ENCODE measurements around the gene CRIP1.

The CRIP1 gene

DNA sequence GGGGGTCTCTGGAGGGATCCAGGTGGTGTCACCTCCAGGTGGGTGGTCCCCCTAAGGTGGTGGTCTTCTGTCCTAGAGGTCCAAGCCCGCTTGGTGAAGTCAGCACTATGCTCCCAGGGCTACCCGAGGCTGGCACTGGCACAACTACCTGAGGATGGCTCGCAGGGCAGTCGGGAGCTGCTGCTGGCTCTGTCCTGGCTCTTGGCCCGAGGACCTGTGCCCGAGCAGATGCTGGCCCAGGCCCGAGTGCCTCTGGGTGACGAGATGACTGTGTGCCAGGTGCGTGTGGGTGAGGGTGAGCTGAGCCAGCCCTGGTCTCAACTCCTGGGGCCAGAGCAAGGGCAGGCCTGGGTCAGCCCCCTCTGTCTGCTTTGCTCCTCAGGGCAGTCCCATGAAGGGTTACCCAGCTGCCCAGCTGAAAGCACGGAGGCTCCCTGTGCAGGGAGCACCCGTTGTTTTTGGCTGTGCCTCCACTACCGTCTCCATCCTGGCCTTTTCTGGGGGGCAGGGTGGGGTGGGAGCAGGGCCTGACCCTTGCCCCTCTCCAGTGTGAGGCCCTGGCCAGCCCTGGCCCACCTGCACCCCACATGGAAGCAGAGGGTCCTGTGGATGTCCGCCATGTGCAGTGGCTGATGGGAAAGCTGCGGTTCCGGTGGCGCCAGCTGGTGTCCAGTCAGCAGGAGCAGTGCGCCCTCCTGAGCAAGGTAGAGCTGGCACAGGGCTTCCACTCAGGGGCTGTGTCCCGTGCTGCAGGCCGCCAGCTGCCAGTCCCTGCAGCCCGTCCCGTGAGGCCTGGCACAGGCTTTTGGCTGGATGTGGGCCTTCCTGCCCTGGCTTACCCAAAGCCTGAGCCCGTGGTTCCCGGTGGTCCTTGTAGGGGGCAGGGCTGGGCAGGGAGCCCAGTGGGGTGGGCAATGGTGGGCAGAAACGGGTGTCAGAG lies 5.6 kb downstream of the CRIP1 start:
- DNase-seq (ENCODE audit: low read depth, low spot score): no peak

DNA sequence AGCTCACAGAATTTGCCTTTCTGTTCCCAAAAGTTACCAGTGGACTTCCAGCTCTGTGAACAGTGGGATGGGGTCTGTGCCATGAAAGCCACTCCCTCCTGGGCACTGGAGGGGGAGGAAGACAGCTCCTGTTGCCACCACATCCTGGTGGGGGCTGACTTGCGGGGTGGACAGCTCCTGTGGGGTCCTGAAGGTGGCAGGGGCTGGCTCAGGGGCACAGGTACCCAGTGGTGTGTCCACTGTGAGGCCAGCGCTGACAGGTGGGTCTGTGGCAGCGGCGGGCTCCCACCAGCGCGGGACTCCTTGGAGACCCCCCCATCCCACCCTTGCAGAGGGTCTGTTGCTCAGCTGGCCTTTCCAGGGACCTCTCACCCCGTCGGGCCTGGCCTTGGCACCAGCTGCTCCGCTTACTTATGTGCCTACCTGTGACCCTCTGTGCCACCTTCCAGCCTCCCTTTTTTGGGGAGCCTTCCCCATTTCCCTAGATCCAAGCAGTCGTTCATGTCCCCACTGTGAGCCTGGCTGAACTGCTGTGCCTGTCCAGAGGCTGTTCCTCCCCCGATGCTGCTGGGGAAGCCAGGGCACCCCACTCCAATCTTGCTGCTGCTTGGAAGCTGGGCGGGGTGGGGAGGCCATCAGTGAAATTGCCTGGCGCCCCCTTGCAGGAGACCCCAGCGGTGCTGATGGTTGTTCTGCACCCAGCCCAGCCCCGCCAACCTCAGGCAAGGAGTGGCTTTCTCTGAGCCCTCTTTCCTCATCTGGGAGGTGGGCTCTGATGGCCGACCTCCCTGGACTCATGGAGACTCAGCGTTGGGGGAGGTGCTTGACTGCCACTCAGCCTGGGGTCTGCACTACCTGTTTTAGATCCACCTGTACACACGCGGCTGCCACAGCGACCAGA lies 6.5 kb downstream of the CRIP1 start:
- no peak for DNase-seq (ENCODE audit: low read depth, low spot score)

DNA sequence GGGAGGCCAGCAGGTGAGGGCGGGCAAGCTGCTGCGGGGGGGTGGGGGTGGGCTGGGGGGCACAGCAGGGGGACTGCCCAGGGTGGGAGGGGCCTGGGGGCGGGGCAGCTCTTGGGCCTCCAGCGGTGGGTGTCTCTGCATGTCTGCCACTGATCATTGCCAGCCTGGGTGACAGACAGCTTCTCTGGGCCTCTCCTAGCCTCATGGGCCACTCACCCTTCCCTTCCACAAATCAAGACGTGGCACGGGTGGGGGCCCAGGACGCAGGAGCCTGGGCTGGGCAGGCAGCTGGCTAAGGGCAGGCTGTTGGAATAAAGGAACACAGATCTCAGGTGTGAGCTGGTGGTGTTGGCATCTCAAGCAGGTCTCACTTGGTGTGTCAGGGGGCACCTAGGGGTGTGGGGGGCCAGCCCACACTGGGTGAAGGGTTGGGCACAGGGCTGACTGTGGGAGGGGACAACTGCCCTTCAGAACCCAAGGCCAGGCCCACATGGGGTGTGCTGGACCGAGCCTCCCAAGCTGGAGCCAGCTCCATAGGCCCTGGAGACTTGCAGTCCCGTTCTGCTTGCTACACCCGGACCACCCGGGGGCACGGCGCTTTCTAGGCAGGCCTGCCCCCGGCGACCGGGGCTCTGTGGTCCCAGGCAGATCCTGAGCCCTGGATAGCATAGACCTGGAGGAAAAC lies 7.4 kb downstream of the CRIP1 start:
- no peak for DNase-seq (ENCODE audit: low read depth, low spot score)

DNA sequence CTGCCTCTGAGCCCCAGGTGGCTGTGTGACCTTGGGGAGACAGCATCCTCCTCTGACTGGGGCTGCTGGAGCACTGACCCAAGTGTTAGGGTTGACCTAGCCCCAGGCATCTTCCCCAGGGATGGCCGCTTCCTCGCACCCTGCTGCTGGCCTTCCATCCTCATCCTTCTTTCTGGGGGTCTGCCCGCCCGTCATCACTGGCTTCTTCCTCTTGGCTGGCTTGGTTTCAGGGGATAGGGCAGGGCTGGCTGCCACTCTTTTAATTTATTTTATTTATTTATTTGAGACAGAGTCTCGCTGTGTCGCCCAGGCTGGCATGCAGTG lies 7.9 kb downstream of the CRIP1 start:
- no peak for DNase-seq (ENCODE audit: low read depth, low spot score)

DNA sequence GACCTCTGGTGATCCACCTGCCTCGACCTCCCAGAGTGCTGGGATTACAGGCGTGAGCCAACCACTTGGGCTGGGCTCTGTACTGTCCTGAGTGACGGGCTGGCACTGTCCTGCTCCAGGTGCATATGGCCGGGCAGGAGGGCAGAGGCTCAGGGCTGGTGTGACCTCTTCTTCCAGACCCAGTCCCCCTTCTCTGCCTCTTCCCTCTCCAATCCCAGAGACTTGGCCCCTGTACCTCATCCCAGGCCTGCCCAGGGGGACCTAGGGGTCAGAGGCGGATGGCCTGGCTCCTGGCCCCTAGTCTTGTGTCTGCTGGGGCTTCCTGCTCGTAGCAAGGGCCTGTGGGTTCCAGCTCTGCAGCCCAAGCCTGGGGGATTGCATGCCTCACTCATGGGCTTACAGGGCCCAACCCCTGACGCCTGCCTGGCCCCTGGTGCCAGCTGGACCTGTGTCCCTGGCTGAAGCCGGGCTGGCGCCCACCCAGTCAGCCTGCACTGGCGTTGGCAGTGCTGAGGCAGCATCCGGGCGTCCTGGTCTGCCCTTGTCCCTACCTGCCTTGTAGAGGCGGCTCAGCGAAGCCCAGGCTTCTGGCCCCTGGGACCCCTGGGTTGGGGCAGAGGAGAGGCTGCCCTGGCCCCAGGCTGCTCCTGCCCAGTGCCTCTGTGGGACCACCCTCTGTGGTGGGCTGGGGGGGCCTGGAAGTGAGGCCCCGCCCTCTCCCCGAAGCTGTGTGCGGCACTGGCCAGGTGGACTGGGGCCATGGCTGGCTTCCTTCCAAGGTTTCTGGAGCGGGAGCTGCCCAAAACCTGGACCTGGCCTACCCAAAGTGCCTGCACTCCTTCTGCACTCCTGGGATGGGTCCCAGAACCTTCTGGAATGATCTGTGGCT lies 8.7 kb downstream of the CRIP1 start:
- DNase-seq (ENCODE audit: low read depth, low spot score): no peak

DNA sequence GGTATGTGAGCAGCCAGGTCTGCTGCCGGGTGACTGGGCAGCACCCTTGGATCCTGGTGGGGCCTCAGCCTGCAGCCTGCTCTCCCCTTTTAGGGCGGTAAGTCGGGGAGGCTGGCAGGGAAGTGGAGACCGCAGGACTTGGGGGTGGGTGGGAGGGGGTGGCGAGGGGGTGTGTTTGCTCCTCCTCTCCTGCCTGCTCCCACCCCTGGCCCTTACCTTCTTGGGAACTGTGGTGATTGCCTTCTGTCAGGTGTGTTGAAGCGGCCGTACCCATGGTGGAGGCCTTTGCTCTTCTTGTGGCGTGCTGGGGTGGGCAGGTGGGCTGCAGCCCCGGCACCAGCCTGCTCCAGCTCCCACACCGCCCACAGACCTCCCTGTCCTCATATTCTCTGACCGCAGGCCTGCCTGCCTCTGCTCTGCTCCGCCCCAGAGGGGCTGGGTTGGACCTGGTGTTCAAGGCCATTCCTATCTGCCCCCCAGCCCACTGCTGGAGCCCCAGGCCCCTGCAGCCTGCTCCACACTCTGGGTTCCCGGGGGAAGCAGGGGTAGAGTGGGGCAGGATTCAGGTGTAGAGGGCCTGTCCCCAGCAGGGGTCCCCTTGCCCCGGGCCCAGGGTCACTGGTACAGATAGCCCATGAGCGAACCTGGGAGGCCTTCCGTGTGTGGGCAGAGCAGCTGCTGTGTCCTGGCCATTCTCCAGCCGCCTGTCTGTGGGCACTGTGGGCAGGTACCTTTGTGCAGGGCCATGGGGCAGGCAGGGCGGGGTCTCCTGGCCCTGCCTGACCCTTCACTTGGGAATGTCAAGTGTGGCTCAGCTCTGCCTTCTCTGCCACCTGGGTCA lies 9.5 kb downstream of the CRIP1 start:
- DNase-seq (ENCODE audit: low read depth, low spot score): no peak

DNA sequence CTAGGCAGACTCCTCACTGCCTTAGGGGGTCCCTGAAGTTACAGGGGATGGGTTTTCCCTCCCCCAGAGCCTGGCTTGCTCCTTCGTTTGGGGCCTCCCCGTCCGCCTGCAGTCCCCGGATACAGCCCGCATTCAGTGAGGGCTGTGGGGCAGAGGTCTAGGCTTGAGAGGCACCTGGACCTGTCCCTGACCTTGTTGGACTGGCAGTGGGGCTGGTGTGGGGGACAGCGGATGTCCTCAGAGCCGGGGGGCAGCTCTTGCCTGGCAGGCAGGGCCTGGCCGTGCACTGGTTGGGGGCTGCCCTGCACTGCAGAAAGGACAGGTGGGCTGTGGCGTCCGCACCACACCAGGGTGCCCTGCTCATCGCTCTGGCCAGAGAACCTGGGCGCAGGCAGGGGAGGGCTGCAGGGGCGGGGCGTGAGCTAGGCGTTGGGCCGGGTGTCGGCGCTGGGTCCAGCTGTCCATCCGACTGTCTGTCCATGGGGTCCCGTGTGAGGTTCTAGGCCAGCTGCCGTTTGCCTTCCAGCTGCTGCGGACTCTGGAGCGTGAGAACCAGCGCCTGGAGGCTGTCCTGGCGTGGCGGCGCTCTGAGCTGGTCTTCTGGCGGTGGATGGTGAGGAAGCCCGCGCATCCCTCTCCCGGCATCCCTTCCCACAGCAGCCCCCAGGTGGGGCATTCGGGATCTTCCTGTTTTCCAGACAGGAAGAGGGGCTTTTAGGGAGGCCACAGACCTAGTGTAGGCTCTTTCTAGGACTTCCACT lies 10.3 kb downstream of the CRIP1 start:
- no peak for DNase-seq (ENCODE audit: low read depth, low spot score)

DNA sequence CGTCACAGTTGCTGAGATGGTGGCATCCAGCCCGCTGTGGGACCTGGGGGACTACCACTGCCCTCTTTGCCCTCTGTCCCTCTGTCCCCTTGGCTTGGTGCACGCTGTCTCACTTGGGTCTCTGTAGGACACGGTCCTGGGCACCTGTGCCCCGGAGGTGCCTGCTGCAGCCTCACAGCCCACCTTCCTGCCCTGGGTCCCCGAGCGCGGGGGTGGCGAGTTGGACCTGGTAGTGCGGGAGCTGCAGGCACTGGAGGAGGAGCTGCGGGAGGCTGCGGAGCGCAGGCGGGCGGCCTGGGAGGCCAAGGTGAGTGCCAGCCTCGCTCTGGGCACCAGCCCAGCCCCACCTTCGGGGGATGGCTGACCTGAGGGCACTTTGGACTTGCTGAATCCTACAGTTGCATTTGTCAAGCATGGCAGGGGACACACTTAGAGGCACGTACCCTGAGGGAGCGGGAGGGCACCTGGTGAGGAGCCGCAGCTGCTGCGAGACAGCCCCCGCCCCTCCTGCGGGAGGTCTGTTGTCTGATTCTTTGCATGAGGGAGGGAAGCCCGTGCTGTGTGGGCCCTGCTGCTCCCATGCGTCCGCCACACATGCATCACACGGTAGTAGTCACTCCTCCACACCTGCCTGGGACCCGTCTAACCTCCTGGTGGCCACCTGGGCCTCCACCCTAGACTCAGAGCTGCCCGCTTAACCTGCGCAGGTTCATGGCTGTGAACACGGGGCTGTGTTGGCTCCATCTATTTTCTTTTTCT lies 11.2 kb downstream of the CRIP1 start:
- no peak for DNase-seq (ENCODE audit: low read depth, low spot score)

DNA sequence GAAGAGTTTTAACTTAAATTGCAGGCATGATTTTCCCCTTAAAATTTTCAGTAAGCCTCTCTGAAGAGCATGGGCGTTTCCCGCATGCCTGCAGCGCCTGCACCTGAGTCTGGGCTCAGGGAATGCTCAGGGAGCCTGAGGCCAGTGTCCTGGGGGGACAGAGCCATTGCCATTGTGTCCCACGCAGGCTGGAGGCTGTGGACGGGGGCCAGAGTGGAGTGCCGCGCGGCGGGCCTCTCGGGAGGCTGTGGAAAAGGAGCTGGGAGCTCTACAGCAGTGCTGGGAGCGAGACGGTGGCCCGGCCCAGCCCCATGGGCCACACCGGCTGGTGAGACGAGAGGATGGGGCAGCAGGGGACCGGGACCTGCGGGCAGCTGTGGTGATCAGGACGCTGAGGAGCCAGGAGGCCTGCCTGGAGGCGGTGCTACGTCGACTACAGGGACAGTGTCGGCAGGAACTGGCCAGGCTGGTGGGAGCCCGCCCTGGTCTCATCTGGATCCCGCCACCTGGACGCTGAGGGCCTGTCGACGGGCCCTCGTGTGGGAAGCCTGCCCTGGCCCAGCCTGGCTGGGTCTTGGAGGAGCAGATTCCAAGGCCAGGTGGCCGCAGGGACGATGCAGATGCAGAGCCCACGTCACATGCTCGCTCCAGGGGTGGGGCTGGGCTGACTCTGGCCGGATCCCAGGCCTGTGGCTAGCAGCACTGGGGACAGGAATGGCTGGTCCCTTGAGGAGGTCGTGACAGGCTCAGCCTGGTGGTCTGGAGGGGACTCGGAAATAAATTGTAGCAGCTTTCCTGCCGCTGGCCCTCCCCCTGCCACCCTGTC lies 12.0 kb downstream of the CRIP1 start:
- no peak for DNase-seq (ENCODE audit: low read depth, low spot score)

DNA sequence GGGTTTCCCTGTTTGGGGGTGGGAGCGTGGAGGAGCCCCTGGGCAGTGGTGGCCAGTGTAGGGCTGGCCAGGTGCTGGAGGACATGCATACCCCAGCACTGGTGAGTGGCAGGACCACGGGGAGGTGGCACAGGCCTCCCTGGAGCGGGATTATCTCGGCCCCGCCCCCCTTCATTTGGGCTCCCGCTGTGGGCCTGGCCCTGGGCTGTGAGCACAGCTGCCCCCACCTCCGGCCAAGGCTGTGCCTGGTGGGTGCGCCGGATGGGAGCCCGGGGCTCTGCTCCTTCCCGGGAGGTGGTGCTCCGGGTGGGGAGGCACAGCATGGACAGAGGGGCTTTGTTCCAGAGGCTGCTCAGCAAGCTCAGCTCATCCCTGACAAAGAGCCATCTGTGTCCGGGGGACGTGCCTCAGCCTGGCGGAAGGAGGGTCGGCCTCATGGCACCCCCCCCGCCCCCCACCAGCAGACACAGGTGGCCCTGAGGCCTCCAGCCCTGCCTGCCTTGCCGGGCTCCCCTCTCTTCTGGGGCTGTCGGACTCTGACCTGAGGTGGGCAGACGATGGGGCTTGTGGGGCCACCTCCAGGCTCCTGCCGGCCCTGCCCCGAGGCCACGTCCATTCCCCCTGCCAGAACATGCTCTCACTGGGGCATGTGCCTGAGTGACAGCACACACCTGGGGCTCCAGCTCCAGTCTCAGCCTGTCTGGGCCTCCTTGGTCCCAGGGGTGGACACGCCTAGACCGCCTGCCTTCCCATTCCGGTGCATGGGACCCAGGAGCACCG lies 12.8 kb downstream of the CRIP1 start:
- no peak for DNase-seq (ENCODE audit: low read depth, low spot score)

DNA sequence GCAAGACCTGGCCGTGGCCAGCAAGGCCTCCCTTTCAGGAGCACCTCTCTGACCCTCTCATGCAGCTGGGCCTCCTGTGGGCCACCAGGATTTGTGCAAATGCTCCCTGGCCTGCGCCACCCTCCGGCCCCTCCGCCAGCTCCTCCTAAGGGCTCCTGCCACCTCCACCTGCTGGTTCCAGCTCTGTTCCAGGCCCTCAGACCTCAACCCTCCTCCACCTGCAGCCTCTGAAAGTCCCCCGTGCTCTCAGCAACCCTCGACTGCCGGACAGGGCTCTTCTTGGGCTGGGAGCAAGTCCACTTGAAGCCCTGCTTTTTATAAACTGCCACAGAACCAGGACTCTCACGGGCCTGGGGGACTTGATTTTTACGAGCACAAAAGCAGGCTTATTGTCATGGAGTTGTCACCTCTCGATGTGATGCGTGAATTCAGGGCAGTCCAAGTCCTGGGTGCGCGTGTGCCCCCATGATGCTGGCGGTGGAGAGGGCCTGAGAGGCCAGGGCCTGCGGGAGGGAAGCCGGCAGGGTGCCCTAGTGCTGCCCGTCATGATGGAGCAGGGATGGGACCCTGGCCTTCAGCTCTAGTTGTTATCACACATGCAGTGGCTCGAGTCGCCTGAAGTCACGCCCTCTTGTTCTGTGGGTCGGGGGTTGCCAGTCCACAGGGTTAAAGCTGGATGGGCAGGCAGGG lies 13.5 kb downstream of the CRIP1 start:
- no peak for DNase-seq (ENCODE audit: low read depth, low spot score)

DNA sequence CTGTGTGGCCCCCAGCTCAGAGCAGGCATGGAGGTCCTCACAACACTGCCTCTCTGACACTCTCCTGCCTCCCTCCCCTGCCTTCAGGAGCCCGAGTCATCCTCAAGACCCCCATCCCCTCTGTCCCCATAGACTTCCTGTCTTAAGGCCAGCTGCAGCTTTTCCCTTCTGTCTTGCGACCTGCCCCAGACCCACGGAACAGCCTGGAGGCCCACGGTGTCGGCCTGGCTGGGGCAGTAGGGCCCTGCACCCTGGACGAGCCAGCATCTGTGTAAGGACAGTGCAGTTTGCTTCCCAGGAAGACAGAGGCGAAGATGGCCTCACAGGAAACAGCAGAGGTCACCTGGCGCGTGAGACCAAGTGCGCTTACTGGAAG lies 14.0 kb downstream of the CRIP1 start:
- DNase-seq (ENCODE audit: low read depth, low spot score): no peak

DNA sequence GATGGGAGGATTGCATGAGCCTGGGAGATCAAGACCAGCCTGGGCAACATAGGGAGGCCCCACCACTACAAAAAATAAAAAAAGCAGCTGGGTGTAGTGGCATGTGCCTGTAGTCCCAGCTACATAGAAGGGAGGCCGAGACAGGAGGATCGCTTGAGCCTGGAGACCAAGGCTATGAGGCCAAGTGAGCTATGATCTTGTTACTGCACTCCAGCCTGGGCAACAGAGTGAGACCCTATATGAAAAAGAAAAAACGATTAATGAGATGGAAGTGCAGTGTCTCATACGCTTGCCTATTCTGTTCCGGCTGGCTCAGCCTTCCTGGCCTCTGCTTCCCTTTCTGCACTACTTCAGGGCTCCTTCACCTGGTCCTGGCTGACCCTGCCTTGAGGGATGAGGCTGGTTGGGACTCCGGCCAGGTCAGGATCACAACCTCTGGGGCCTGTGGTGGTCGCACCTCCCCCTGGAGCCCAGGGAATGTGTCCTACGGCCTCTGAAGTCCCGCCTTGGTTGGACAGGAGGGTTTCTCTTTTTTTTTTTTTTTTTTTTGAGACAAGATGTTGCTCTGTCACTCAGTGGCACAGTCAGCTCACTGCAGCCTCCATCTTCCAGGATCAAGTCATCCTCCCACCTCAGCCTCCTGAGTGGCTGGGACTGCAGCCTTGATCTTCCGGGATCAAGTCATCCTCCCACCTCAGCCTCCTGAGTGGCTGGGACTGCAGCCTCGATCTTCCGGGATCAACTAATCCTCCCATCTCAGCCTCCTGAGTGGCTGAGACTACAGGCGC lies 15.0 kb downstream of the CRIP1 start:
- no peak for DNase-seq (ENCODE audit: low read depth, low spot score)

DNA sequence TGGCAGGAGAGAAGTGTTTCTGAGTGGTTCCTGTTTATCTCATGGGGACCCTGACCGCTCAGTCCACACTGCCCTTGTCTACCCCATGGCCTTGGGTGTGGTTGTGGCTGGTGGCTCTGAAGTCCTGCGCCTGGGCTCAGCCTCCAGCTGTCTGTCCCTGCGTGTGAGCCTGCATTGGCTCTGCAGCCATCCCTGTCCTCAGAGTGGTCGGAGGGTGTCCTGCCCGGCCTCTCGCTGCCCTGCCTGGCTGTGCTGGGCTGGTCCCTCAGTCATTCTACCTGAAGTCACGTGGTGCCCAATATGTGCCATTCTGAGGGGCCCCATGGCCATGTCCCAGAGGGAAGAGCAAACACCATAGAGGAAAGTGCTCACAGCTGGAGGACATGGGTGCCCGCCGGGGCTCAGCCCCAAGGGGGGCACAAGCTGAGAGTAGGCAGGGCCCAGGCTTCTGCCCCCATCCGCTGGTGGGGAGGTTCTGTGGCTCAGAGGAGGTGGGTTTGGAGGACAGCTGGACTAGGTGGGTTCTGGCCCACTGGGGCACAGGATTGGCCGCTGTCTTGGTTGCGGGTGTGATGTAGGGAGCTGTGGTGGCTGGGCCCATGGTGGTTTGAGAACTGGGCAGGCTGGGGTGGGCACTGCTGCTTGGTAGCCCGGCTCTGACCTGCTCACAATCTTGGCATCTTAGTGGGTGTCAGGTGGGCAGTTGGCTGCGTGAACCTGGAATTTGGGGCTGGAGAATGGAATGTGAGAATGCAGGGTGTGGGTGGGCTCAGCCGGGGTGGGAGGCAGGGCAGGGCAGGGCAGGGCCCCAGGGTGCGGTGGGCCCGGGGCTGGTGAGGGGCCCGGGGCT lies 16.0 kb downstream of the CRIP1 start:
- DNase-seq (ENCODE audit: low read depth, low spot score): no peak

DNA sequence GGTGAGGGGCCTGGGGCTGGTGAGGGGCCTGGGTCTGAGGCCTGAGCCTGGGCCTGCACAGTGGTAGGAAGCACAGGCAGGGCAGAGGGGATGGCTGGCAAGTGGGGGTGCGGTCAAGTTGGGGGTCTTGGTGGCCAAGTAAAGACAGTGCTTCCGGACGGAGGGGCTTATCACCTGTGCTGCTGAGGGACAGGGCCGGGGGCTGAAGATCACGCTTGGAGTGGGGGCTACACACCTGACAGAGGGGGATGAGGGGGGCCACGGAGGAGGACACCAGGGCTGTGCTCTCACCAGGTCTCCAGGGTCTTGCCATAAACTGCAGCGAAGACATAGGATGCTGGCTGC lies 16.6 kb downstream of the CRIP1 start:
- DNase-seq (ENCODE audit: low read depth, low spot score): no peak

Data from activated CD4-positive, CD25-positive, alpha-beta regulatory T cell treated with anti-CD3 and anti-CD28 coated beads, Interleukin-2, amount 50 U/mL, for 16 hours (primary cell).